ENCODE results near the gene DTD1.
A peak's percentile ranks its signal among the peaks of the same experiment; 100 is the strongest.

Gene DTD1

DNA sequence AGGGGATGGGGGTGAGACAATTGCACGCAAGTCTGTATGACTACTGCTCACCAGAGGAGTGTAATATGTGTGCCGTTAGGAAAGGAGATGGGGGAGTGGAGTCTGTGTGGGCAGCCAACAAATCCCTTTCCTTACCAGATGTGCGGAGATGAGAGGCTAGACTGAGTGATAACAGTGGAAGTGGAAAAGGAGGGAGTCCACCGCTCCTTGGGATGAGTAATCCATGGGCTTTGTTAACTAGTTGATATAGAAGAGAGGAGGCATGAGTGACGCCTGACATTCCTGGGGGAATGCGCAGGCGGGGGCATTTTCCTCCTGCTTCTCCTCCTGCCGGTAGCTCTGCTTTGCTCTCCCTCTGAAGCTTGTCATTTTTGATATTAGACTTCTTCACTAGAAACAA lies 34.1 kb upstream of the DTD1 start:
- in situ Hi-C loops (cut with MboI; ENCODE audit: low pct_unique_long_range_greater_than_20kb, low sequenced_read_pairs, unreplicated experiment) = no loop called here
- TF ChIP-seq, protein P1, sequence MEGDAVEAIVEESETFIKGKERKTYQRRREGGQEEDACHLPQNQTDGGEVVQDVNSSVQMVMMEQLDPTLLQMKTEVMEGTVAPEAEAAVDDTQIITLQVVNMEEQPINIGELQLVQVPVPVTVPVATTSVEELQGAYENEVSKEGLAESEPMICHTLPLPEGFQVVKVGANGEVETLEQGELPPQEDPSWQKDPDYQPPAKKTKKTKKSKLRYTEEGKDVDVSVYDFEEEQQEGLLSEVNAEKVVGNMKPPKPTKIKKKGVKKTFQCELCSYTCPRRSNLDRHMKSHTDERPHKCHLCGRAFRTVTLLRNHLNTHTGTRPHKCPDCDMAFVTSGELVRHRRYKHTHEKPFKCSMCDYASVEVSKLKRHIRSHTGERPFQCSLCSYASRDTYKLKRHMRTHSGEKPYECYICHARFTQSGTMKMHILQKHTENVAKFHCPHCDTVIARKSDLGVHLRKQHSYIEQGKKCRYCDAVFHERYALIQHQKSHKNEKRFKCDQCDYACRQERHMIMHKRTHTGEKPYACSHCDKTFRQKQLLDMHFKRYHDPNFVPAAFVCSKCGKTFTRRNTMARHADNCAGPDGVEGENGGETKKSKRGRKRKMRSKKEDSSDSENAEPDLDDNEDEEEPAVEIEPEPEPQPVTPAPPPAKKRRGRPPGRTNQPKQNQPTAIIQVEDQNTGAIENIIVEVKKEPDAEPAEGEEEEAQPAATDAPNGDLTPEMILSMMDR (IDR thresholded peaks at IDR 0.05; ENCODE audit: extremely low read depth, insufficient read depth, missing control alignments) = no peak
- DNase-seq (ENCODE audit: low spot score) = no peak

GRCh38 chr20:18566892-18567738 lies 20.7 kb upstream of the DTD1 start, which contains the start of gene SMIM26:
Gene SMIM26 (plus strand): TSS chr20:18567432. CDS start chr20:18567479, 47 bp downstream.
- TF ChIP-seq, protein P1 (IDR thresholded peaks at IDR 0.05; ENCODE audit: extremely low read depth, insufficient read depth, missing control alignments) = no peak
- DNase-seq (ENCODE audit: low spot score) = peak; percentile 91
- in situ Hi-C loops (cut with MboI; ENCODE audit: low pct_unique_long_range_greater_than_20kb, low sequenced_read_pairs, unreplicated experiment) = no loop called here

DNA sequence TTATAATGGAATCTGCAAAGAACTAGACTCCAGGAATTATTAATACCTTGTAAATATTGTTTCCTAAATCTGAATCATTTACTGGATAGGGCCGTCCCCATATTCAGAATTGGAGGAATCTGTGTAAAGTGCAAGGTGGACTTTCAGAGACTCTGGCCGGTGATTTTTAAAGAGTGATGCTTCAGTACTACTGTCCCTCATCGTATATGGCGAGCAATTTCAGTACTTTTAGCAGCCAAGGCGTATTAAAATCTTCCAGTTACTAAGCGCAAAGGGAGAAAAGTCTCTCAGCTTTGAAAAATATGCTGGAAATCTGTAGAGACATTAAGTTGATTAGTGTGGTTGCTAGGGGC lies 20.1 kb upstream of the DTD1 start:
- TF ChIP-seq, protein P1 (IDR thresholded peaks at IDR 0.05; ENCODE audit: extremely low read depth, insufficient read depth, missing control alignments) = no peak
- in situ Hi-C loops (cut with MboI; ENCODE audit: low pct_unique_long_range_greater_than_20kb, low sequenced_read_pairs, unreplicated experiment) = no loop called here
- DNase-seq (ENCODE audit: low spot score) = no peak

- in situ Hi-C loops (cut with MboI; ENCODE audit: low pct_unique_long_range_greater_than_20kb, low sequenced_read_pairs, unreplicated experiment) = no loop called here
- TF ChIP-seq, protein P1 (IDR thresholded peaks at IDR 0.05; ENCODE audit: extremely low read depth, insufficient read depth, missing control alignments) = no peak
- DNase-seq (ENCODE audit: low spot score) = no peak
These were observed 16.8 kb upstream of the DTD1 start for GRCh38 chr20:18571009-18571408.

GRCh38 chr20:18571578-18571977 lies 16.3 kb upstream of the DTD1 start:
- in situ Hi-C loops (cut with MboI; ENCODE audit: low pct_unique_long_range_greater_than_20kb, low sequenced_read_pairs, unreplicated experiment) = no loop called here
- TF ChIP-seq, protein P1 (IDR thresholded peaks at IDR 0.05; ENCODE audit: extremely low read depth, insufficient read depth, missing control alignments) = no peak
- DNase-seq (ENCODE audit: low spot score) = no peak

GRCh38 chr20:18577942-18578341 lies 9.9 kb upstream of the DTD1 start:
- TF ChIP-seq, protein P1 (IDR thresholded peaks at IDR 0.05; ENCODE audit: extremely low read depth, insufficient read depth, missing control alignments) = no peak
- in situ Hi-C loops (cut with MboI; ENCODE audit: low pct_unique_long_range_greater_than_20kb, low sequenced_read_pairs, unreplicated experiment) = no loop called here
- no peak for DNase-seq (ENCODE audit: low spot score)
